Colonic mucosa (tissue), 4 donors: ENCODE data around the gene PHTF2. TPM values are rescaled to one million over a fixed set of nuclear protein-coding genes. Genes with fewer than 3 reads are reported as not detected.

Source experiments
- DNase-seq: peaks from one replicate; pipeline ENCODE4 v3.0.0-alpha.2; 2020
- H3K27ac ChIP-seq: fragments of 200-600 bp; one replicate; pipeline ENCODE4 v1.8.0; 2021
- H3K27me3 ChIP-seq: fragments of 200-600 bp; one replicate; pipeline ENCODE4 v1.8.0; 2021
- H3K36me3 ChIP-seq: fragments of 200-600 bp; one replicate; pipeline ENCODE4 v1.8.0; 2021
- H3K4me1 ChIP-seq: fragments of 200-600 bp; one replicate; pipeline ENCODE4 v1.8.0; 2021; ENCODE audit warnings: mild to moderate bottlenecking
- H3K4me3 ChIP-seq: fragments of 200-600 bp; one replicate; pipeline ENCODE4 v1.8.0; 2021
- H3K9ac ChIP-seq, 2 donors: one replicate each; pipeline ENCODE4 v1.7.0; 2013; ENCODE audit warnings: control low read depth in 2 of 2, low read depth in 2 of 2, low read length in 2 of 2
- H3K9me3 ChIP-seq: fragments of 200-600 bp; one replicate; pipeline ENCODE4 v1.8.0; 2021
- CTCF ChIP-seq: fragments of 200-600 bp; IDR thresholded peaks from one replicate; pipeline ENCODE4 v1.8.0; 2022; ENCODE audit warnings: antibody characterized with exemption, mild to moderate bottlenecking
- intact Hi-C: fragments of 100-400 bp; cut with DNase I; formaldehyde crosslinking; loops from one replicate; pipeline ENCODE4 v1.14.1; 2022
- total RNA-seq, 2 donors: library from RNA; stranded (reverse); fragmentation: NEBNext Ultra II Directional in 1 of 2; extraction: Animal tissue kit (Norgen Biotek cat#: 25700) in 1 of 2; gene quantifications; one replicate each; pipeline ENCODE4 v1.2.1, GENCODE V29; 2021
- donor health status: healthy.
- donor health status: DM: no; HTN: no; CAD: no.
- donor health status: DM: no; HTN: no; CAD: no.

The PHTF2 gene
- total RNA-seq, 2 donors from 2014 or later, result 9.7 to 13.9 TPM

GRCh38 chr7:77820967-77821366 lies 22.4 kb downstream of the PHTF2 start:
- Histone ChIP-seq H3K36me3 (no peaks in the 10 kb centered on the region), H3K9me3 (no peaks in the 10 kb centered on the region), H3K4me3 (no peak overlapping the region), H3K4me1 (no peaks in the 10 kb centered on the region), H3K27me3 (no peaks in the 10 kb centered on the region), H3K27ac (no peak overlapping the region), H3K9ac (no peak overlapping the region)
- intact Hi-C loops, result no loop called here
- no peak for DNase-seq
- TF ChIP-seq CTCF, result no peak

- TF ChIP-seq CTCF, result no peak
- Histone ChIP-seq H3K9me3 (no peaks in the 10 kb centered on the region), H3K36me3 (no peaks in the 10 kb centered on the region), H3K9ac (no peak overlapping the region), H3K27me3 (no peaks in the 10 kb centered on the region), H3K27ac (no peak overlapping the region), H3K4me3 (no peak overlapping the region), H3K4me1 (no peaks in the 10 kb centered on the region)
- intact Hi-C loops, result no loop called here
- DNase-seq, result no peak
These were observed 23.7 kb downstream of the PHTF2 start for GRCh38 chr7:77822269-77822668.

GRCh38 chr7:77823787-77824186 lies 25.2 kb downstream of the PHTF2 start:
- no peak overlapping the region for H3K9ac ChIP-seq
- intact Hi-C loops, result no loop called here
- H3K4me3 ChIP-seq, result no peak overlapping the region
- DNase-seq, result no peak
- H3K27ac ChIP-seq, result no peak overlapping the region
- H3K27me3 ChIP-seq, result no peaks in the 10 kb centered on the region
- H3K4me1 ChIP-seq, result no peaks in the 10 kb centered on the region
- H3K36me3 ChIP-seq, result no peaks in the 10 kb centered on the region
- H3K9me3 ChIP-seq, result no peaks in the 10 kb centered on the region
- TF ChIP-seq CTCF, result no peak

GRCh38 chr7:77824636-77825035 lies 26.1 kb downstream of the PHTF2 start:
- TF ChIP-seq CTCF, result no peak
- no peaks in the 10 kb centered on the region for H3K4me1 ChIP-seq
- no peaks in the 10 kb centered on the region for H3K9me3 ChIP-seq
- H3K27me3 ChIP-seq, result no peaks in the 10 kb centered on the region
- no peaks in the 10 kb centered on the region for H3K36me3 ChIP-seq
- intact Hi-C loops, result no loop called here
- no peak overlapping the region for H3K27ac ChIP-seq
- no peak for DNase-seq
- H3K4me3 ChIP-seq, result no peak overlapping the region
- no peak overlapping the region for H3K9ac ChIP-seq

DNA sequence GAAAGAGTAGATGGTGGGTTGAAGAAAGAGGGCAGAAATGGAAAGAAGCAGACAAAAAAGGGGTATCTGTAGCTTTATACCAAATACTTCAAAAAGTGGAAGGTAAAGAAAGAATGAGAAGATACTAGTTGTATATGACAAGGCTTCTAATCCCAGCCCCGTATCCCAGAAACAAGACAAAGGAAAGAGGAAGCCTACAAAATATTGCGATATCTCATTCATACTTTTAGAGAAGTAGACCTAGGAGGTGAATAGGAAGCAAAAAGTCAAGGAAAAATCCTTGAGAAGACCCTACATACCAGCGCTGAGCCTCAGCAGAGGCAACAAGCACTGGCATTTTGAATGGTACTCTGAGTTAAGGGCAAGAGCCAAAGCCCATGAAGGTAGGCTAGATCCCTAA lies 26.6 kb downstream of the PHTF2 start:
- Histone ChIP-seq H3K36me3 (no peaks in the 10 kb centered on the region), H3K9ac (no peak overlapping the region), H3K27ac (no peak overlapping the region), H3K9me3 (no peaks in the 10 kb centered on the region), H3K27me3 (no peaks in the 10 kb centered on the region), H3K4me3 (no peak overlapping the region), H3K4me1 (no peaks in the 10 kb centered on the region)
- TF ChIP-seq CTCF, result no peak
- intact Hi-C loops, result no loop called here
- no peak for DNase-seq

- no peak overlapping the region for H3K9ac ChIP-seq
- no peak overlapping the region for H3K4me3 ChIP-seq
These were observed 27.7 kb downstream of the PHTF2 start for GRCh38 chr7:77826300-77826699.

More at GRCh38 chr7:77826300-77826699, 27.7 kb downstream of the PHTF2 start:
- no peaks in the 10 kb centered on the region for H3K27me3 ChIP-seq
- H3K36me3 ChIP-seq, result no peaks in the 10 kb centered on the region
- no peak overlapping the region for H3K27ac ChIP-seq
- no peak for TF ChIP-seq CTCF
- no peaks in the 10 kb centered on the region for H3K4me1 ChIP-seq
- no peaks in the 10 kb centered on the region for H3K9me3 ChIP-seq
- no peak for DNase-seq
- intact Hi-C loops, result no loop called here
